ENCODE data around the gene SARM1. TPM values are rescaled to one million over a fixed set of nuclear protein-coding genes. Genes with fewer than 3 reads are reported as not detected.
A peak's percentile ranks its signal among the peaks of the same experiment; 100 is the strongest.

SARM1 gene
- total and polyA plus RNA-seq, 2 donors (not counting 3 experiments of a cell fraction or from before 2014, with no cell fraction given): 5.6 to 7.0 TPM

DNA sequence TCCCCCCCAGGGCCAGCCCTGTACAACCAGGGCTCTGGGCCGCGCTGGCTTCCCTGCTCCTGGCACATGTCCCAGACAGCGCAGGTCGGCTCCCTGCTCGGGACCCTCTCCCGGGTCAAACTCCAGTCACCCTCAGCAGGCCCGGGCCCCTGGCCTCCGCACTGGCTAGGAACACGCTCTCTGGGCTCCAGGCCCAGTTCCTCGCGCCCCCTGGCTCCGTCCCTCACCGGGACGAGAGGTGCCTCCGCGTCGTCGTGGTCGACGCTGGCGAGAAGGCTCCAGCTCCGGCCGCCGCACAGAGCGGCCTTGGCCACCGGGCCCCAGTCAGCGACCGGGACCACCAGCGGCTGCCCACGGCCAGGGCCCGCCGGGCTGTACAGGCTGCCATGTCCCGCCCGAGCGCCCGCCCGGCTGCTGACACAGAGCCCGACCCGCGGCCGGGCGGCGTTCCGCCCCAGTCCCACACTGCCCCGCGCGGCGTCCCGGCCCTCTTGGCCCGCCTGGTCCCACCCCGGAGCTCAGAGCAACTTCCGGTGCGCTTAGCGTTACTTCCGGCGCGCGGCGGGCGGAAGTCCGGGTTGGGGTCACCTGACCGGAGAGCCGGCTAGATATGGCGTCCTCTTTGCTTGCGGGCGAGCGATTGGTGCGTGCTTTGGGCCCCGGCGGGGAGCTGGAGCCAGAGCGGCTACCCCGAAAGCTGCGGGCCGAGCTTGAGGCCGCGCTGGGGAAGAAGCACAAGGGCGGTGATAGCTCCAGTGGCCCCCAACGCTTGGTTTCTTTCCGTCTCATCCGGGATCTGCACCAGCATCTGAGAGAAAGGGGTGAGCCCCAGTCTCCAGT is 14.2 kb upstream of the SARM1 start, which contains the start of gene POLDIP2:
Gene POLDIP2, minus strand, starts transcription at position 467 of the 840 bp plus-strand sequence. Its CDS starts 79 bp downstream, at position 388.
- FAIRE-seq (peak; percentile 96), DNase-seq (ENCODE audit: low read depth, low spot score) (peak; percentile 95)
- H3K27me3 ChIP-seq (ENCODE audit: control insufficient read depth in 2 of 2, insufficient read depth in 2 of 2, low read length in 2 of 2): no peaks in the 10 kb centered on the region
- no peaks in the 10 kb centered on the region for H4K20me1 ChIP-seq (replicated peaks; ENCODE audit: control insufficient read depth, extremely low read depth, insufficient read depth, low read length)
- peaks cover 2% of the 10 kb centered on the region for H3K9me1 ChIP-seq (replicated peaks; ENCODE audit: control insufficient read depth, extremely low read depth, insufficient read depth, low read length)
- H3K4me3 ChIP-seq (replicated peaks in 1 of 3; ENCODE audit: insufficient read depth in 1 of 3, low read depth in 1 of 3, low read length in 3 of 3): peak within 1 kb of the TSS; percentile 89 to 98 (median 91)
- peak within 1 kb of the TSS; percentile 98 for H3K9ac ChIP-seq (replicated peaks; ENCODE audit: extremely low read depth, insufficient read depth, low read length)
- intact Hi-C loops (cut with micrococcal nuclease): loop anchor here (1.0 to 10.0 kb wide), 5 partner anchors 13 to 1102 kb away; partner anchors contain the start of genes IFT20, TMEM97, TNFAIP1 and VTN
- dilution Hi-C loops (cut with MboI; ENCODE audit: extremely low pct_ligation_motif_present, low sequenced_read_pairs): no loop called here
- ChIA-PET POLR2A (interaction anchor here (0.6 to 2.5 kb wide), 5 partner anchors 9 to 38 kb away, joined by 3 to 26 read pairs (median 4); partner anchors contain the start of genes IFT20 and TNFAIP1), CTCF (interaction anchor here (1.0 to 3.2 kb wide), 8 partner anchors 10 to 106 kb away, joined by 3 to 23 read pairs (median 5); partner anchors contain the start of genes IFT20 and TNFAIP1)
- H2AFZ ChIP-seq (ENCODE audit: low read depth, low read length): peak within 1 kb of the TSS; percentile 96
- H3K27ac ChIP-seq (ENCODE audit: insufficient read depth, low read depth, low read length): peak within 1 kb of the TSS; percentile 92
- H3K79me2 ChIP-seq (ENCODE audit: control insufficient read depth, insufficient read depth, low read length): peaks cover 30% of the 10 kb centered on the region
- peak within 1 kb of the TSS; percentile 97 for H3K4me2 ChIP-seq (ENCODE audit: insufficient read depth, low read length)
- peaks cover 17% of the 10 kb centered on the region for H3K4me1 ChIP-seq (ENCODE audit: control insufficient read depth, extremely low read depth, insufficient read depth, low read length)
- H3K36me3 ChIP-seq (ENCODE audit: control insufficient read depth in 2 of 2, extremely low read depth in 1 of 2, insufficient read depth in 2 of 2, low read length in 2 of 2): peaks cover 24 to 34% of the 10 kb centered on the region in 2 experiments
- H3K9me3 ChIP-seq (replicated peaks; ENCODE audit: control insufficient read depth, insufficient read depth, low read length): no peaks in the 10 kb centered on the region
- TF ChIP-seq POLR2AphosphoS5 (IDR thresholded peaks at IDR 0.05; ENCODE audit: insufficient read depth, low read depth, low read length) (peak; percentile 99), GATA2 (IDR thresholded peaks at IDR 0.05; ENCODE audit: insufficient read depth, insufficient read length, low read depth, low read length) (no peak), JUN (IDR thresholded peaks at IDR 0.05; ENCODE audit: borderline replicate concordance, insufficient read depth, insufficient read length, low read depth) (no peak), MYC (IDR thresholded peaks at IDR 0.05; ENCODE audit: low read depth, low read length) (no peak), POLR2A (IDR thresholded peaks at IDR 0.05; ENCODE audit: low read depth, low read length) (peak; percentile 96), EZH2 (IDR thresholded peaks at IDR 0.05; ENCODE audit: borderline replicate concordance, low read depth, low read length, severe bottlenecking) (no peak), FOS (IDR thresholded peaks at IDR 0.05; ENCODE audit: borderline replicate concordance, insufficient read depth, low read length) (no peak)
- TF ChIP-seq, protein P1, sequence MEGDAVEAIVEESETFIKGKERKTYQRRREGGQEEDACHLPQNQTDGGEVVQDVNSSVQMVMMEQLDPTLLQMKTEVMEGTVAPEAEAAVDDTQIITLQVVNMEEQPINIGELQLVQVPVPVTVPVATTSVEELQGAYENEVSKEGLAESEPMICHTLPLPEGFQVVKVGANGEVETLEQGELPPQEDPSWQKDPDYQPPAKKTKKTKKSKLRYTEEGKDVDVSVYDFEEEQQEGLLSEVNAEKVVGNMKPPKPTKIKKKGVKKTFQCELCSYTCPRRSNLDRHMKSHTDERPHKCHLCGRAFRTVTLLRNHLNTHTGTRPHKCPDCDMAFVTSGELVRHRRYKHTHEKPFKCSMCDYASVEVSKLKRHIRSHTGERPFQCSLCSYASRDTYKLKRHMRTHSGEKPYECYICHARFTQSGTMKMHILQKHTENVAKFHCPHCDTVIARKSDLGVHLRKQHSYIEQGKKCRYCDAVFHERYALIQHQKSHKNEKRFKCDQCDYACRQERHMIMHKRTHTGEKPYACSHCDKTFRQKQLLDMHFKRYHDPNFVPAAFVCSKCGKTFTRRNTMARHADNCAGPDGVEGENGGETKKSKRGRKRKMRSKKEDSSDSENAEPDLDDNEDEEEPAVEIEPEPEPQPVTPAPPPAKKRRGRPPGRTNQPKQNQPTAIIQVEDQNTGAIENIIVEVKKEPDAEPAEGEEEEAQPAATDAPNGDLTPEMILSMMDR (IDR thresholded peaks at IDR 0.05; ENCODE audit: extremely low read depth in 1 of 2, insufficient read depth in 1 of 2, low read depth in 1 of 2, low read length in 2 of 2): no peak
- TF ChIP-seq, protein P2, sequence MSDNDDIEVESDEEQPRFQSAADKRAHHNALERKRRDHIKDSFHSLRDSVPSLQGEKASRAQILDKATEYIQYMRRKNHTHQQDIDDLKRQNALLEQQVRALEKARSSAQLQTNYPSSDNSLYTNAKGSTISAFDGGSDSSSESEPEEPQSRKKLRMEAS (IDR thresholded peaks at IDR 0.05; ENCODE audit: insufficient read depth, insufficient read length): peak; percentile 53
- BruUV-seq (replicated peaks): TSS peak; percentile 35
